Measurements from ENCODE around the gene CYTH4.

CYTH4 gene

DNA sequence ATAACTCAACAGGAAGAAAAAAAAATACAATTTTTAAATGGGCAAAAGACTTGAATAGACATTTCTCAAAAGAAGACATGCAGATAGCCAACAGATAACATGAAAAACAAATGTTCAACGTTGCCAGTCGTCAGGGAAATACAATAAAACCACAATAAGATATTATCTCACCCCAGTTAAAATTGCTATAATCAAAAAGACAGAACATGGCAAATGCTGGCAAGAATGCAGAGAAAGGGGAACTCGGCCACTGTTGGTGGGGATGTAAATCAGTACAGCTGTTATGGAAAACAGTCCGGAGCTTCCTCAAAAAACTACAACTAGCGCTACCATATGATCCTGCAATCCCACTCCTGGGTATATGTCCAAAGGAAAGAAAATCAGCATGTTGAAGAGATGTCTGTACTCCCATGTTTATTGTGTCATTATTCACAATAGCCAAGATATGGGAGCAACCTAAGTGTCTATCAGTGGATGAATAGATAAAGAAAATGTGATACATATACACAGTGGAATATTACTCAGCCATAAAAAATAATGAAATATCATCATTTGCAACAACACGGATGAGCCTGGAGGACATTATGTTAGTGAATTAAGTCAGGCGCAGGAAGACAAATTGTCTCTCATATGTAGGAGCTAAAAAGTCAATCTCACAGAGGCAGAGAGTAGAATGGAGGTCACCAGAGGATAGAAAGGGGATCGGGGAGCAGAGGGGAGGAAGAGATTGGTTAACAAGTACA is 12.2 kb upstream of the CYTH4 start:
- DNase-seq (ENCODE audit: low read depth in 3 of 3, low spot score in 1 of 3) = no peak

DNA sequence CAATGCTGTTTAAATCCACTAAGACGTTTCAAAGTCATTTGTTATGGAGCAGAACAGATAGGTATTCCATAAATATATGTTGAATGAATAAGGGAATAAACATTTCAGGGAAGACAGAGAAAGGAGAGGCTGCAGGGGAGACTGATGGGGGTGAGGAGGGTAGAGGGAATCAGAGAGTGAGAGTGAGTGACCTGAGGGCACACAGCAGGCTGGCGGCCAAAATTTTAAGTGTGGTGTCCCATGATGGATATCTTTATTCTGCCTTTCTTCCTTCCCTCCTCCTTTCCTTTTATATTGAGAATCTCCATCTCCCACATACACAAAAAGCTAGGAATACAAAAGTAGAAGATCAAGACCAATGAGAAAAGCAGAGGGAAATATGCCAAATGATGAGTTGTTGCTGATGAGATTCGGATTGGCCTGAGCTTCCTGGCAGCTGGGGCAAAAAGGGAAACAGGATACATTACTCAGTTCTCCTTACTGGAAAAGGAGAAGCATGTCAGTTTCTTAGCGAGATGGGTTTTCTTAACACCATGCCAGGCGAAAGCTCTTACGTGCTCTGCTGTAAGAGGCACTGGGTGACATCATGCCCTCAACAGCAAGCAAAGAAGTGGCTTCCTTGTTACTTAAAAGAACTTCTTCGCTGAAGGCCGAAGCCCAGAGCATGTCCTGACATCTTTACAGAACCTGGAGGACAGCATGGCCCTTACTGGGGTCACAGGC is 11.2 kb upstream of the CYTH4 start:
- no peak for DNase-seq (ENCODE audit: low read depth in 3 of 3, low spot score in 1 of 3)

DNA sequence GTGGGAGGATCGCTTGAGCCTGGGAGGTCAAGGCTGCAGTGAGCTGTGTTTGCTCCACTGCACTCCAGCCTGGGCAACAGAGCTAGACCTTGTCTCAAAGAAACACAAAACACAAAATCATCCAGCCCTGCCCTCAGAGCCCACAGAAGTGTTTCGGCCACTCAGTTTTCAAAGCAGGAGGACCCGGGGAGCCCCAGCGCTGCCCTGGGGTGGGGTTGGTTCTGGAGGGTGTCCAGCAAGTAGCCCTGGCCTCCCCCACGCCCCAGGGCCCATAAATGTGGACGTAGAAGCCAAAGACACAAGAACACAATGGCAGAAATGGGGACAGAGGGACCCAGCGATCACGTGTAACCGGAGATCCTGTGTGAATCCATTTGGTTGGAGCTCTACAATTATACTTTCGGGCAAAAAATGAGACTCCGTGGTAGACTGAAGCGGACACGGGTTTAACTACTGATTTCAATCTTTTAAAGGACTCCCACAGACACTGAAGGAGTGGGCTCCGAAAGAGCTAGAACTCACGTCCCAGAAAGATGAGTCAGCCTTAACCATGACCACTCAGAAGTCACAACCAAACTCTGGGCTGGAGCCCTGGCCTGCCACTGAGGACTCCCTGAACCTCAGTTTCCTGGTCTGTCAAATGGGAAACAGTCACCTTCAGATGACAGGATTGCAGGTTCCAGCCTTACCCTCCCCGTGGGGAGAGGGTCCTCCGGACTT is 9.0 kb upstream of the CYTH4 start:
- no peak for DNase-seq (ENCODE audit: low read depth in 3 of 3, low spot score in 1 of 3)

DNA sequence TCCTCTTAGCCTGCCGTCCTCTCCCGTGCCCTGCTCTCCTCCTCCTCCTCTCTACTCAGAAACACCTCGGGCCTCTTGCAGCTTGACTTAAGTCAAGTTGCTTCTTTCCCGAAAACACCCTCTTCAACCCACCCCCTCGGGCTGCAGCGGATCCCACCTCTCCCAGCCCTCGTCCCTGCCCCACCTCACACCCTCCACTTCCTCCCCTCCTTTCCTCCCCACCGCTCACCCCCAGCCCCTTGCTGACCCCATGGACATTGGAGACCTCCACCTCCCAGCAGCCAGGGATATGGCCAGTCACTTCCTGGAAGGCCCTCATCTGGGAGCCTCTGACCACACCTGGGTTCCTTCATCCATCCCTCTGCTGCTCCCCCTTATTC is 8.5 kb upstream of the CYTH4 start:
- no peak for DNase-seq (ENCODE audit: low read depth in 3 of 3, low spot score in 1 of 3)

DNA sequence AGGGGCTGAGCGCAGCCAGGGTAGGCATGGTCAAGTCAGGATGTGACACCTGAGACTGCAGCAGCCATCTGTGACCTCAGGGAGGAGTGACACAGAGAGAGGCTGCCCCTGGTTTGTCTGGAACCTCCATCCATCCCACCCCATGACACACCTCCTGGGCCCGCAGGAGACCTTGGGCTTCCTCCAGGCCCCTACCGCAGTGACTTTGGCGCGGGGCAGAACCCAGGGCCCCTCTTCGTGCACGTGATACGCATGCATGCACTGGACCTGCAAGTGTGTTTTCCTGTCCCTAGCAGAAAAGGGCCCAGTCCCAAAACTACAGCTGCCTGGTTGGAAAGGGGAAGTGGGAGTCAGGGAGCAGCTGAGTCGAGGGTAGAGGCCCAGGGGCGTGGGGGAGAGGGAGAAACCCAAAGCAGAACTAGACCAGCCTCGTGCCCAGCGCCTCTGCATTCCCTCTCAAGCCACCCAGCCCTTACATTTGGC is 7.9 kb upstream of the CYTH4 start:
- no peak for DNase-seq (ENCODE audit: low read depth in 3 of 3, low spot score in 1 of 3)

DNA sequence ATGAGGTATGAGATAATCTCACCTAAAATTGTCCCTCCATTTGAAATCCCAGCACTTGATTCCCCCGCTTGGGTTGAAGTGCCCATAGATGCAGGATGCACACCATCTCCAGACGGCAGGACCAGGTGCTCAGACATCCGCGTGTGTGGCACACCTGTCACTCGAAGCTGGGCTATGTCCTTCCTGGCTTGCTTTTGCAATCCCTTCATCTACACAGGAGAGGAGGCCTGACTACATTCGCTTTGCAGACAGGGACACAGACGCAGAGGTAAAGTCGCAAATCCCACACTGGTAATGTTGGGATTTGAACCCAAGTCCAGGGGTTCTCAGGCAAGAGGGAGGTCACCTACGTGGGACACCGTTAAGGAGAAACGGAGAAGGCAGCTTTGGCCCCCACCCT is 7.2 kb upstream of the CYTH4 start:
- DNase-seq (ENCODE audit: low read depth in 3 of 3, low spot score in 1 of 3) = no peak

DNA sequence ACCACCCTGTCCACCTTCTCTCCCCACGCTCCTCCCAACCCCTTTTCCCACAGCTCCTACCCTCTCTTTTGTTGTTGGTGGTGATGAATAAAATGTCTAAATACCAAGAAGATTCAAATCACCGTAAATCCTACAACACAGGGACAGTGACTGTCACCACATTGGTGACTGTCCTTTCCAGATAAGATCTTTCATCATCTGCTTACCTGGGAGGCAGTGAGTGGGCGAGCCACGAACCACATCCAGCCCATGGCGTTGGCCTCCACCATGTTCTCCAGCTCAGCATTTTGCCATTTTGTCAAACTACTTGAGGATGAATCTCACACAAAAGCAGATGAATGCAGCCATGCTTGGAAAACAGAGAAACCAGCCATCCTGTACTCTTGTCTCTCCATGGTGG is 6.7 kb upstream of the CYTH4 start:
- no peak for DNase-seq (ENCODE audit: low read depth in 3 of 3, low spot score in 1 of 3)

DNA sequence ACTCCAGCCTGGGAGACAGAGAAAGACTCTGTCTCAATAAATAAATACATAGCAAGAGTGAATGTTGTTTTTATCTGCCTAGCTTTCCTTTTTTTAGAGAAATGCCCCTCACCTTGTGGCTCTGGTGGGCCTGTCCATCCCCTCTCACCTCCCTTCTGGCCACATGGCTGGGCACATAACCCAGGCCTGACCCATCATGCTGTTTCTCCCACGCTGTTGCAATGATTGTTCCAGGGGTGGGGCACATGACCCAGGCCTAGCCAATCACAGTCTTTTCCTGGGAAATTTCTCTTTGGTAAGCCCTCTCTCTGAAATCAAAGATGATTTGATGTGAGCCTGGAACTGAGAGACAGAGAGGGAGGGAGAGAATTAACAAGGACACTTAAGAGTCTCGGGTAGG is 5.5 kb upstream of the CYTH4 start:
- DNase-seq (ENCODE audit: low read depth in 3 of 3, low spot score in 1 of 3) = no peak

DNA sequence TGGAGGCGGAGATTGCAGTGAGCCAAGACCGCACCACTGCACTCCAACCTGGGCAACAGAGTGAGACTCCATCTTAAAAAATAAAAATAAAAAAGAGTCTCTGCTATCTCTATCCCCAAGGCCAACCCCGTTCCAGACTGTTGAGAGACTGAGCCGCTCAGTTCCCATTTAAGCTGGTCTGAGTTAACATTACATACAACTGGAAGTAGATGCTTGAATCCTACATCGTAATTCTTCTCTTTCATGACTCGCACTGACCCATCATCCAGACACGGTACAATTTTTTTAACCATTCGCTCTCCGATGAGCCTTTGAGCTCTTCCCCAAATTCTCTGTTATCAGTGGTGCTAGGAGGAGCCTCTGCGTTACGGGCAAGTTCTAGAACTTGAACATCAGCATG is 4.9 kb upstream of the CYTH4 start:
- DNase-seq (ENCODE audit: low read depth in 3 of 3, low spot score in 1 of 3) = no peak

DNA sequence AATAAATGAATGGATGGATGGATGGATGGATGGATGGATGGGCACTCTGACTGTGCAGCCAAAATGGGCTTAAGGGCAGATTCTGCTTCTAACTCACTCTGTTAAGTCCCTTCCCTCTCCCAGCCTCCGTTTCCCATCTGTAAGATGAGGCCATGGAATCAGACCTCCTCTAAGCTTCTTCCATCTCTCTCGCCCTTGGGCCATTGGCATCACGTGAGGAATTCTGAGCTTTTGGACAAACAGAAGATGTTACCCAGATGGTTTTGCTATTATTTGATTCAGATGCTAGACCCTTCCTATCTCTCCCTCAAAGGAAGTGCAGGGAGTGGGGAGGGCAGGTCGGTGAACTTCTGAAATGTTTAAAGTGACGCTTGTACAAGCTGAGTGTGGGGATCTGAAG is 4.0 kb upstream of the CYTH4 start:
- no peak for DNase-seq (ENCODE audit: low read depth in 3 of 3, low spot score in 1 of 3)

DNA sequence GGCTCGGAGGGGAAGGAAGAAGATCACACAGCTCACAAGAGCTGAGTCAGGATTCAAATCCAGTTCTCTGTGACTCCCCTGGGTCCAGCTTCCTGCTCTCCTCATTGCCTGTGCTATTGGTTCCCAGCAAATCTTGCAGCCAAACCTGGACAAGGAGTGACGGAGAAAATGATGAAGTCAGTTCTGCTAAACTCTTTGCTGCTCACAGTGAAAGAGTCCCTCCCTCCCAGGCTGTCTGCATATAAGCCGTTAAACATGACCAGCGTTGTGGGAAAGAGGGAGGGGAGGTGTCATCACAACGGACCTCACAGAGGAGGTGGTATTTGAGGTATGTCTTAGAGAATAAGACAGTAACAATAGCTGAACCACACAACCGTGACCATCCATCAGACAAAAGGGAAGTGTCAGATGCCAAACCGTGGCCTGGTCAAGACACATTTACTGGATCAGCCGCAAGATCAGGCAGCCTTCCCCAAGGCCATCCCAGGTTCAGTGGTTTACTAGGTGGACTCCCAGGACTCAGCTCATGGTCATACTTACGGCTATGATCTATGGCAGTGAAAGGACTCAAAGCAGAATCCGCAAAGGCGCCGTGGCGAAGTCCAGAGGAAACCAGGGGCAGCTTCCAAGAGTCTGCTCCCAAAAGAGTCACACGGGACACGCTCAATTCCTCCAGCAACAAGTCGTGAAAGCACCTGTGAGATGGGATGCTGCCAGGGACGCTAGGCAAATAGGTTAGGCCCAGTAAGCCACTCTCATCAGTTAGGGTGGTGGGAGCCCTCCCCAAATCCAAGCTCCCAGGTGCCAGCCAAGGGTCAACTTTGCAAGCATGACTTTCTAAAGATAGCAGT is 2.8 kb upstream of the CYTH4 start:
- no peak for DNase-seq (ENCODE audit: low read depth in 3 of 3, low spot score in 1 of 3)

DNA sequence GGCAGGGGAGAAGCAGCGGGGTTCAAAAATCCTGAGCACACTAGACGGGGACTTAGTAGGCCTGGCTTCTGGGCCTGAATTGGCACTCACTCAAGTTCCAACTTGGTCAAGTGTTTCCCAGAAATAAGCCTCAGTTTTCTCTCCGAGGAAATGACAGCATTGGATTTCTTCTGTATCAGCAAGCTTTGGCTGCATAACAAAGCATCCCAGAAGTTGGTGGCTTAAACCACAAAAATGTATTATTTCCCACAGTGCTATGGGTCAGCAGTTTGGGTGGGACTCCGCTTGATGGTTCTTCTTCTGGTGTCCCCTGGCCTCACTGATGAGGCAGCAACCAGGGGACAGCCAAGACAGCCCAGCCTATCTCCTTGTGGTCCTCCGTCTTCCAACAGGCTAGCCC is 1.6 kb upstream of the CYTH4 start:
- DNase-seq (ENCODE audit: low read depth in 3 of 3, low spot score in 1 of 3) = no peak

DNA sequence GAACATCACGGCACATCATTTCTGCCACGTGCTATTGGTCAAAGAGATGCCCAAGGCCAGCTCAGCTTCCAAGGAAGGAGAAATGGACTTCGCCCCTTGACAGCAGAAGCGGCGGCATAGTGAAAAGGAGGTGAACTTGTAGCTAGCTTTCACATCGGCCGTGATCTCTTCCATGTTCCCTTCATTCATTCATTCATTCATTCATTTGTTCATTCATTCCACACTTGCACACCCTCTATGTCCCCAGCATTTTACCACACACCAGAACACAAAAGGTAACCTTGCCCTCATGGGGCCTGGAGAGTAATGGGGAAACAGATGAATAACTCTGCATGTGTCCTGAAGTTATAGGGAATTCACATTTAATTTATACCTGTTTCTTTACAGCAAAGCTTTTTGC is 1.1 kb upstream of the CYTH4 start:
- no peak for DNase-seq (ENCODE audit: low read depth in 3 of 3, low spot score in 1 of 3)

DNA sequence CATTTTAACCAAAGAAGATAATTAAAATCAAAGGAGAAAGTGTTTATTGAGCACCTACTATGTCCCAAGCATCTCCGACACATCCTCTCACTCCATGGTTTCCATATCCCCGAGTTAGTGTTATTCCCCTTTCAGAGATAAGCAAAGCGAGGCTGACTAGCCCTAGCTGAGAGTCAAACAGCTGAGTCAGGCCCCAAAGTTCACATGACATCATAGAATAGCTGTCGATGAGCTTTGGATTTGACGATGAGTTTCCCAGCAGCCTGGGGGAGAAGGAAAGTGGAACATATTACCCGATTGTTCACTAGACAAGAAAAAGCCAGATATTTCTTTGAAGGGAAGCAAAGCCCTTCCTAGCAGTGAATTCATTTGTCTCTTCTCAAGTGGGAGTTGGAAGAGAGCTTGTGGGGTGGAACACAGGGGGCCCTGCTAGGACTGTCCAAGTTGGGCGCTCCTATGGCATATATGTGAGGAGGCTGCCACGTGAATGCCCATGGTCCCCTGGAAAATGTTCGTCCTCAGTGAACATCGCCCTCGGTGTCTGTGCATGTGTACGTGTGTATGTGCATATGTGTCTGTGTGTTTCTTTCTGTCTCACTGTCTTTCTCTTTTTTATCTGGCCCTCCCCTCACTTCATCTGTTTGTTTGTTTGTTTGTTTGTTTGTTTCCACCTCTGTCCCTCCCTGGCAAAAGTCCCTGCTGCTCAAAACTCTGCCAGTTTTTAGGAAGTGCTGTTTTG is 493 bp upstream of the CYTH4 start:
- DNase-seq (ENCODE audit: low read depth in 3 of 3, low spot score in 1 of 3) = no peak

DNA sequence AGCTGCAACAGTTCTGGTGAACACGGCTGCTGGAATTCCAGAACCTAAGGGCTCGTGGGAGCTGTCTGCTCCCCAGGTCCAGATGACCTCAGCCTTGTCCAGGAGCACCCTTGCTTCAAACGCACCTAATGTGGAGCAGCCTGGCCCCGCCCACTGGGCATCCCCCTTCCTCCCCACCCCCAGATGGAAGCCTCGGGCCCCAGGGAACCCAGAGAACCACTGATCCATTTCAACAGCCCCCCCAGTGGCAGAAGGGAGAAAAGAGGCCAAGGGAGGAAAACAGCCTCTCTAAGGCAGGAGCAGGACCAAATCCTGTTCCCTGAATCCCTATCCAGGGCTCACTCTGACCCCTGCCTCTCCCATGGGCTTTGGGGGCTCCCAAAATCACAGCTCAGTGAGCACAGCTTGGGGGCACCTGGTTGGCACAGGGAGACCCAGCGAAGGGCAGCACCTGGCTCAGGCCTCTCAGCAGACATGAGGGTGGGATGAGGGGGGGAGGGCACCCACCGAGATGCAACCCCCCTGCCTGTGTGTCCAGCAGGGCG is 1.2 kb downstream of the CYTH4 start:
- peak in 2 of 3 donors; percentile 26 to 54 for DNase-seq (ENCODE audit: low read depth in 3 of 3, low spot score in 1 of 3)

DNA sequence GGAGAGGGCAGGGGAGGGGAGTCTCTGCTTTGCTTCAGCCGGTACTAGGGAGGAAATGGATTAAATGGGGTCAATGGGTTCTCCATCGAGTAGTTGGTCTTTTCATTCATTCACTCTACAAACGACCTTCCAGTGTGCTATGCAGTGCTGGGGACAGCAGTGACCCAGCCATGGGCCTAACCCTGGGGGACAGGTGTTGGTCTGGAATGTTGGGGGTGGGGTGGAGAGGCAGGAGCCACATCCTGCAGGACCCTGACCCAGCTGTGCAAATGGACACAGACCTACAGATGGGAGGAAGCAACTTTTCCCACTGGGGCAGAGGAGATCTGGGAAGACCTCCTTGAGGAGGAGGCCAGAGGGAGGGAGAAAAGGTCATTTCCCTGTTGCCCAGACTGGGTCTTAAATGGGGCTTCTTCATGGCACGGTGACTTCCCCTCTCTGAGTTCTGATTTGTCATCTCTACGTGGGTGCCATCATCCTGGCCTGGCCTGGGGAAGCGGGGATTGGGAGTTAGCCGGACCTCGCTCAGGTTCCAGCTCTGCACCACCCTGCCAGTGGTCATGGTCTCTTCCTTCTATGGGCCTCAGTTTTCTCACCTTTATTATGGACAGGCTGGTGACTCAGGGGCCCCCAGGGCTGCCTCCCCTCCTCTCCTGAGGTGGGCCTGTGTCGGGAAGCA is 2.0 kb downstream of the CYTH4 start:
- no peak for DNase-seq (ENCODE audit: low read depth in 3 of 3, low spot score in 1 of 3)

DNA sequence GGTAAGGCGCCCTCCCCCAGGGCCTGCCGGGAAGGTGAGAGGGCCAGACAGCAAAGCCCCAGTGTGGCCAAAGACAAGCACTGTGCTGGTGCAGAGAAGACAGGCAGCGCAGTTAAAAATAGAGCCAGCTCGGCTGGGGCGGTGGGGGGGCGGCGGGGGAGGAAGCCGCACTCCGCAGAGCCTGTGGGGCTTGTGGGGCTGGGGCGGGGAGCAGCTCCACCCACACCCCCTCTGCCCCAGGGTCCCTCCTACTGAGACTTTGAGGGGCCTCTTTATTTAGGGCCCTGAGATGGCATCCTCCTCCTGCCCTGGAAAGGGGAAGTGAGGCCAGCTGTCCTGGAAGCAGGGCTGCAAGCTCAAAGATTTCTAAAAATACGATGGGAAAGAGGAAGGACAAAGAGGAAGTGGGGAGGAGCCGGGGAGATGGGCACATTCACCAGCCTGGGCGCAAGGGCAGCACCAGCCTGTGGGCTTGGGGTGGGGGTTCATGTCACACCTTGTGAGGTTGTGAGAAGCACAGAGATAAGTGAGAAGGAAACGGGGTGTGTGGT is 2.6 kb downstream of the CYTH4 start:
- no peak for DNase-seq (ENCODE audit: low read depth in 3 of 3, low spot score in 1 of 3)

DNA sequence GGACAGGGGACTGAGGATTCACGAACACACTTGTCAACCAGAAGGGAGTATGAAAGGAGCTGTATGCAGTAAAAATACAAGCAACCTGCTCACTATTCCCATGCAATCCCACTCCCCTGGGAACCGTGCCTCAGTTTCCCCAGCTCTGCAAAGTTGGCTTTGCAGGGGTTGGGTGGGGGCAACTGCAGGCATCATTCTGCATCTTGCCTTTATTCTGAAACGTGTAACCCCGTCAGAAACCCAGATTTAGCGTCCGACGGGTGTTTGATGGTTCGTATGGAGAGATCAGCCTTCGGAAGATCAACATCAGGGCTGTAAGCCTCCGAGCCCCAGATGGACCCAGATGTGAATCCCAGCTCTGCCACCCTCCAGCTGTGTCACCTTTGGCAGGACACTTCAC is 3.6 kb downstream of the CYTH4 start:
- no peak for DNase-seq (ENCODE audit: low read depth in 3 of 3, low spot score in 1 of 3)

DNA sequence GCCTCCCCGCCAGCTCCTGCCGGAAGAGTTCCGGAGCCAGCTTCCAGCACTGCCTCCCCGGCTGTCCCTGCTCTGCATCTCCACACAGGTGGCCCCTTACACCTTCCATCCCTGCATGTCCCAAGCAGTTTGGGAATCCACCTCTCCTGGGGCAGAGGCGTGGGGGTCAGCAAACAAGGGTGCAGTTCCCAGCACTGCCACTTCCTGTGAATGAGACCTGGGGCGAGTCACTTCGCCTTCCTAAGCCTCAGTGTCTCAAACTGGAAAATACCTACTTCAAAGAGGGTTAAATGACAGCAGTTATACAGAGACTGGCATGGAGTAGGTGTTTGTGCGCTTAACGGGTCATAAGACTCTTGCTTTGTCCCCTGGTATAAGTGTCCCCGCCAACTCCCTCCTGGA is 5.2 kb downstream of the CYTH4 start:
- no peak for DNase-seq (ENCODE audit: low read depth in 3 of 3, low spot score in 1 of 3)

Measured in stimulated activated CD4-positive, alpha-beta T cell treated with anti-CD3 and anti-CD28 coated beads, TNF-alpha, amount 100 ng/mL, for 1 hour (primary cell).